H1 (cell line): ENCODE data around the gene MMP7. TPM values are rescaled to one million over a fixed set of nuclear protein-coding genes. Genes with fewer than 3 reads are reported as not detected.

ENCODE experiments used
- BRCA1 ChIP-seq: IDR thresholded peaks from 2 replicates; pipeline ENCODE4 v1.6.1; 2012; ENCODE audit warnings: low read depth, low read length, improper control_type of control experiment
- KDM4A ChIP-seq: IDR thresholded peaks from one replicate; pipeline ENCODE4 v1.7.1; 2012; ENCODE audit warnings: low read depth, mild to moderate bottlenecking, moderate library complexity, low read length, inconsistent platforms; ENCODE audit not compliant: severe bottlenecking
- RFX5 ChIP-seq: IDR thresholded peaks from 2 replicates; pipeline ENCODE4 v1.6.1; 2011; ENCODE audit warnings: low read depth, low read length, improper control_type of control experiment, borderline replicate concordance
- SIN3A ChIP-seq, 2 experiments: IDR thresholded peaks in 1 of 2; conservative IDR thresholded peaks in 1 of 2; 2 replicates each; pipeline ENCODE4 v1.6.1; 2011 to 2012; ENCODE audit warnings: low read length in 2 of 2, improper control_type of control experiment in 1 of 2, low read depth in 1 of 2, mild to moderate bottlenecking in 1 of 2
- SUZ12 ChIP-seq: fragments of 200-600 bp; sonication (generic); IDR thresholded peaks from 2 replicates; pipeline ENCODE4 v1.6.1; 2012; ENCODE audit warnings: mild to moderate bottlenecking, inconsistent platforms, low read length, moderate library complexity, mixed read lengths
- polyA plus RNA-seq, 7 experiments: library from polyadenylated mRNA; depleted of rRNA in 3 of 7; stranded (reverse) in 5 of 7; unstranded in 2 of 7; fragments of >200 nt in 5 of 7; fragments of 200-250 nt in 2 of 7; gene quantifications; 1 replicate in 5 of 7; 2 replicates in 1 of 7; 4 replicates in 1 of 7; pipeline versions ENCODE4 v1.2.1 to v1.2.3, GENCODE V29; 2011 to 2013; ENCODE audit warnings: missing spikeins in 2 of 7, mixed read lengths in 2 of 7
- total RNA-seq: library from RNA; stranded (reverse); fragmentation: NEBNext Ultra II Directional; extraction: Animal tissue kit (Norgen Biotek cat#: 25700); gene quantifications from 2 replicates; pipeline ENCODE4 v1.2.1, GENCODE V29; 2021
- TF ChIP-seq, protein P1 (sequence below): IDR thresholded peaks from 2 replicates; pipeline ENCODE4 v1.6.1; 2012; ENCODE audit warnings: low read length, inconsistent platforms

MMP7 gene
- total and polyA plus RNA-seq, 2 of the 8 experiments (the other 6 are each of a cell fraction or from before 2014, with no cell fraction given) = not detected

- TF ChIP-seq SUZ12 = no peak
- TF ChIP-seq RFX5 = no peak
- no peak for TF ChIP-seq BRCA1
- TF ChIP-seq KDM4A = no peak
- no peak for TF ChIP-seq SIN3A (conservative IDR thresholded peaks at IDR 0.05 in 1 of 2, IDR thresholded peaks at IDR 0.05 in 1 of 2; ENCODE audit: low read depth in 1 of 2, low read length in 2 of 2)
- TF ChIP-seq, protein P1, sequence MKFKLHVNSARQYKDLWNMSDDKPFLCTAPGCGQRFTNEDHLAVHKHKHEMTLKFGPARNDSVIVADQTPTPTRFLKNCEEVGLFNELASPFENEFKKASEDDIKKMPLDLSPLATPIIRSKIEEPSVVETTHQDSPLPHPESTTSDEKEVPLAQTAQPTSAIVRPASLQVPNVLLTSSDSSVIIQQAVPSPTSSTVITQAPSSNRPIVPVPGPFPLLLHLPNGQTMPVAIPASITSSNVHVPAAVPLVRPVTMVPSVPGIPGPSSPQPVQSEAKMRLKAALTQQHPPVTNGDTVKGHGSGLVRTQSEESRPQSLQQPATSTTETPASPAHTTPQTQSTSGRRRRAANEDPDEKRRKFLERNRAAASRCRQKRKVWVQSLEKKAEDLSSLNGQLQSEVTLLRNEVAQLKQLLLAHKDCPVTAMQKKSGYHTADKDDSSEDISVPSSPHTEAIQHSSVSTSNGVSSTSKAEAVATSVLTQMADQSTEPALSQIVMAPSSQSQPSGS = no peak
- TF ChIP-seq, all 59 proteins: peak for 0
These were observed 43.3 kb upstream of the MMP7 start (continued) for GRCh38 chr11:102573851-102574250.
